Prostate gland (tissue), 2 donors: Measurements from ENCODE around the gene R3HDML.

Source experiments
- CTCF ChIP-seq, 4 experiments: fragments of 200-600 bp in 2 of 4; fragments of 450-650 bp in 2 of 4; sonication (generic) in 2 of 4; IDR thresholded peaks; 1 replicate in 3 of 4; 2 replicates in 1 of 4; pipeline ENCODE4 v1.5.1; 2016 to 2019; ENCODE audit warnings: antibody characterized with exemption in 4 of 4, mild to moderate bottlenecking in 2 of 4, moderate library complexity in 2 of 4
- POLR2A ChIP-seq: fragments of 450-650 bp; IDR thresholded peaks from one replicate; pipeline ENCODE4 v1.6.1; 2016; ENCODE audit warnings: antibody characterized with exemption, mild to moderate bottlenecking
- POLR2AphosphoS5 ChIP-seq: sonication (generic); formaldehyde crosslinking; IDR thresholded peaks from one replicate; pipeline ENCODE4 v1.6.1; 2017; ENCODE audit warnings: antibody characterized with exemption

GRCh38 chr20:44304383-44304782 is 32.5 kb upstream of the R3HDML start:
- no peak for TF ChIP-seq POLR2A
- no peak for TF ChIP-seq CTCF (IDR thresholded peaks at IDR 0.05)
- TF ChIP-seq POLR2AphosphoS5 = no peak
